Skin epidermis (tissue), 12 donors: ENCODE measurements around the gene SMIM43.

Experiments used
- H3K27ac ChIP-seq, 21 experiments: fragments of 200-600 bp; sonication (generic) in 11 of 21; one replicate each; pipeline ENCODE4 v1.5.0; 2020; ENCODE audit warnings: mild to moderate bottlenecking in 3 of 21, inconsistent platforms in 2 of 21, moderate library complexity in 2 of 21
- H3K4me3 ChIP-seq, 7 experiments: fragments of 200-600 bp; sonication (generic) in 2 of 7; one replicate each; pipeline ENCODE4 v1.5.0; 2020; ENCODE audit warnings: inconsistent platforms in 2 of 7, mild to moderate bottlenecking in 2 of 7, moderate library complexity in 1 of 7

SMIM43 gene

GRCh38 chr4:121764702-121765367 is at the start of gene SMIM43:
Gene SMIM43 (minus strand): TSS chr4:121765164. CDS start chr4:121765105, 59 bp downstream.
- Histone ChIP-seq H3K4me3 (peak within 1 kb of the TSS; percentile 12 to 41 (median 32)), H3K27ac (peak within 1 kb of the TSS in 2 of 21 experiments; percentile 26 to 36)

- Histone ChIP-seq H3K4me3 (no peak overlapping the region), H3K27ac (no peak overlapping the region)
Measured at GRCh38 chr4:121814756-121815155, 49.8 kb upstream of the SMIM43 start.

GRCh38 chr4:121811122-121811521 is 46.2 kb upstream of the SMIM43 start:
- H3K4me3 ChIP-seq, result no peak overlapping the region
- H3K27ac ChIP-seq, result no peak overlapping the region

GRCh38 chr4:121806411-121806810 is 41.4 kb upstream of the SMIM43 start:
- Histone ChIP-seq H3K27ac (no peak overlapping the region), H3K4me3 (no peak overlapping the region)

- H3K4me3 ChIP-seq, result peak overlapping the region; percentile 59 to 99 (median 83)
- H3K27ac ChIP-seq, result peak overlapping the region; percentile 68 to 96 (median 85)
Measured at GRCh38 chr4:121801715-121802075, 36.7 kb upstream of the SMIM43 start.

GRCh38 chr4:121800961-121801714 is 36.2 kb upstream of the SMIM43 start, which contains the start of gene EXOSC9:
Gene EXOSC9 (plus strand): TSS chr4:121801323. CDS start chr4:121801425, 102 bp downstream.
- peak within 1 kb of the TSS; percentile 59 to 99 (median 83) for H3K4me3 ChIP-seq
- peak within 1 kb of the TSS; percentile 68 to 96 (median 85) for H3K27ac ChIP-seq

- H3K4me3 ChIP-seq, result peak overlapping the region; percentile 59 to 99 (median 83)
- H3K27ac ChIP-seq, result peak overlapping the region; percentile 68 to 96 (median 85)
Measured at GRCh38 chr4:121800638-121800960, 35.6 kb upstream of the SMIM43 start.

GRCh38 chr4:121799867-121800501 is 35.0 kb upstream of the SMIM43 start:
- no peak overlapping the region for H3K4me3 ChIP-seq
- H3K27ac ChIP-seq, result peak overlapping the region in 8 of 21 experiments; percentile 81 to 96 (median 90)

GRCh38 chr4:121799208-121799823 is 34.4 kb upstream of the SMIM43 start:
- no peak overlapping the region for H3K27ac ChIP-seq
- no peak overlapping the region for H3K4me3 ChIP-seq

- Histone ChIP-seq H3K27ac (no peak overlapping the region), H3K4me3 (no peak overlapping the region)
Measured at GRCh38 chr4:121796283-121796682, 31.3 kb upstream of the SMIM43 start.

GRCh38 chr4:121794505-121795188 is 29.7 kb upstream of the SMIM43 start:
- no peak overlapping the region for H3K27ac ChIP-seq
- no peak overlapping the region for H3K4me3 ChIP-seq

- Histone ChIP-seq H3K27ac (no peak overlapping the region), H3K4me3 (no peak overlapping the region)
Measured at GRCh38 chr4:121792966-121793365, 28.0 kb upstream of the SMIM43 start.

GRCh38 chr4:121791481-121791880 is 26.5 kb upstream of the SMIM43 start:
- peak overlapping the region in 1 of 21 experiments; percentile 21 for H3K27ac ChIP-seq
- no peak overlapping the region for H3K4me3 ChIP-seq

GRCh38 chr4:121790976-121791375 is 26.0 kb upstream of the SMIM43 start:
- H3K4me3 ChIP-seq, result no peak overlapping the region
- peak overlapping the region in 1 of 21 experiments; percentile 21 for H3K27ac ChIP-seq

GRCh38 chr4:121789960-121790829 is 25.2 kb upstream of the SMIM43 start:
- Histone ChIP-seq H3K27ac (peak overlapping the region in 1 of 21 experiments; percentile 21), H3K4me3 (no peak overlapping the region)

- Histone ChIP-seq H3K27ac (peak overlapping the region in 1 of 21 experiments; percentile 9), H3K4me3 (no peak overlapping the region)
Measured at GRCh38 chr4:121789455-121789854, 24.5 kb upstream of the SMIM43 start.

- peak overlapping the region in 1 of 21 experiments; percentile 13 for H3K27ac ChIP-seq
- H3K4me3 ChIP-seq, result no peak overlapping the region
Measured at GRCh38 chr4:121788896-121789295, 23.9 kb upstream of the SMIM43 start.

GRCh38 chr4:121786221-121786620 is 21.3 kb upstream of the SMIM43 start:
- H3K27ac ChIP-seq, result peak overlapping the region in 2 of 21 experiments; percentile 20 to 26
- no peak overlapping the region for H3K4me3 ChIP-seq

GRCh38 chr4:121785479-121785878 is 20.5 kb upstream of the SMIM43 start:
- Histone ChIP-seq H3K4me3 (no peak overlapping the region), H3K27ac (peak overlapping the region in 5 of 21 experiments; percentile 1 to 32 (median 20))
